Left lung (tissue), 10 donors: ENCODE measurements around the gene MCM8. TPM values are rescaled to one million over a fixed set of nuclear protein-coding genes. Genes with fewer than 3 reads are reported as not detected.

Experiments used
- ATAC-seq: fragments of 200-7000 bp; cut with Tn5 transposase; one replicate; pipeline ENCODE4 v1.9.1; 2020; ENCODE audit warnings: moderate library complexity
- DNase-seq, 4 donors: peaks; one replicate each; pipeline ENCODE4 v3.0.0-alpha.2; 2013 to 2020
- H3K27ac ChIP-seq, 2 donors: fragments of 200-600 bp; sonication (generic) in 1 of 2; one replicate each; pipeline versions ENCODE4 v1.5.0 to v1.8.0; 2020 to 2021
- H3K27me3 ChIP-seq, 2 donors: fragments of 200-600 bp; sonication (generic) in 1 of 2; one replicate each; pipeline versions ENCODE4 v1.5.0 to v1.8.0; 2020 to 2021
- H3K36me3 ChIP-seq, 2 donors: fragments of 200-600 bp; sonication (generic) in 1 of 2; one replicate each; pipeline versions ENCODE4 v1.5.0 to v1.8.0; 2020 to 2021
- H3K4me1 ChIP-seq, 2 donors: fragments of 200-600 bp; one replicate each; pipeline ENCODE4 v1.8.0; 2021
- H3K4me3 ChIP-seq, 2 donors: fragments of 200-600 bp; sonication (generic) in 1 of 2; one replicate each; pipeline versions ENCODE4 v1.5.0 to v1.8.0; 2020 to 2021; ENCODE audit warnings: mild to moderate bottlenecking in 1 of 2
- H3K9me3 ChIP-seq, 2 donors: fragments of 200-600 bp; sonication (generic) in 1 of 2; one replicate each; pipeline versions ENCODE4 v1.5.0 to v1.8.0; 2020 to 2021
- CTCF ChIP-seq, 2 donors: fragments of 200-600 bp; sonication (generic) in 1 of 2; IDR thresholded peaks; one replicate each; pipeline versions ENCODE4 v1.5.0 to v1.8.0; 2021; ENCODE audit warnings: antibody characterized with exemption in 2 of 2
- intact Hi-C, 2 donors: fragments of 100-400 bp; cut with DNase I; formaldehyde crosslinking; loops; one replicate each; pipeline versions ENCODE4 v1.11.2 to v1.14.2; 2022
- polyA plus RNA-seq, 6 donors: library from polyadenylated mRNA; unstranded; fragments of 120-200 nt; gene quantifications; one replicate each; pipeline ENCODE4 v1.2.1, GENCODE V29; 2013; ENCODE audit not compliant: insufficient read length in 6 of 6
- total RNA-seq, 2 donors: library from RNA; stranded (reverse); fragmentation: NEBNext Ultra II Directional; extraction: Animal tissue kit (Norgen Biotek cat#: 25700); gene quantifications; one replicate each; pipeline ENCODE4 v1.2.1, GENCODE V29; 2021
- donor health status: DM: no; HTN: yes; CAD: no.
- donor health status: DM: no; HTN: no; CAD: no.

MCM8 gene
- total and polyA plus RNA-seq, 8 donors = 6.4 to 20.2 (median 15.3) TPM

GRCh38 chr20:5990946-5991345 is 40.5 kb downstream of the MCM8 start:
- TF ChIP-seq CTCF (IDR thresholded peaks at IDR 0.05) = no peak
- H3K9me3 ChIP-seq = no peaks in the 10 kb centered on the region
- DNase-seq = no peak
- no peaks in the 10 kb centered on the region for H3K27me3 ChIP-seq
- H3K4me1 ChIP-seq = no peaks in the 10 kb centered on the region
- peaks cover 0 to 44% of the 10 kb centered on the region in 2 donors for H3K36me3 ChIP-seq
- H3K4me3 ChIP-seq = no peak overlapping the region
- intact Hi-C loops = no loop called here
- ATAC-seq = no peak
- H3K27ac ChIP-seq = no peak overlapping the region

GRCh38 chr20:5991623-5992441 is 41.4 kb downstream of the MCM8 start:
- Histone ChIP-seq H3K36me3 (peaks cover 0 to 35% of the 10 kb centered on the region in 2 donors), H3K4me3 (no peak overlapping the region), H3K27ac (no peak overlapping the region), H3K4me1 (peaks cover 0 to 2% of the 10 kb centered on the region in 2 donors), H3K9me3 (no peaks in the 10 kb centered on the region), H3K27me3 (no peaks in the 10 kb centered on the region)
- no peak for ATAC-seq
- intact Hi-C loops = no loop called here
- TF ChIP-seq CTCF (IDR thresholded peaks at IDR 0.05) = no peak
- DNase-seq = no peak

GRCh38 chr20:5996765-5997164 is 46.3 kb downstream of the MCM8 start:
- Histone ChIP-seq H3K27me3 (no peaks in the 10 kb centered on the region), H3K9me3 (no peaks in the 10 kb centered on the region), H3K36me3 (peaks cover 0 to 10% of the 10 kb centered on the region in 2 donors), H3K4me1 (peaks cover 0 to 5% of the 10 kb centered on the region in 2 donors), H3K4me3 (no peak overlapping the region), H3K27ac (peak overlapping the region in 1 of 2 donors; percentile 2)
- intact Hi-C loops = no loop called here
- DNase-seq (no peak), ATAC-seq (no peak)
- no peak for TF ChIP-seq CTCF (IDR thresholded peaks at IDR 0.05)

GRCh38 chr20:5999783-6000182 is 49.3 kb downstream of the MCM8 start:
- DNase-seq = no peak
- no peak for TF ChIP-seq CTCF (IDR thresholded peaks at IDR 0.05)

GRCh38 chr20:6000871-6001270 is 50.4 kb downstream of the MCM8 start:
- no peak overlapping the region for H3K27ac ChIP-seq
- TF ChIP-seq CTCF (IDR thresholded peaks at IDR 0.05) = no peak
- no peak for ATAC-seq
- H3K4me1 ChIP-seq = peaks cover 7 to 15% of the 10 kb centered on the region in 2 donors
- H3K4me3 ChIP-seq = no peak overlapping the region
- H3K27me3 ChIP-seq = no peaks in the 10 kb centered on the region
- intact Hi-C loops = no loop called here
- H3K36me3 ChIP-seq = no peaks in the 10 kb centered on the region
- H3K9me3 ChIP-seq = no peaks in the 10 kb centered on the region
- DNase-seq = no peak

More at GRCh38 chr20:5999783-6000182, 49.3 kb downstream of the MCM8 start:
- intact Hi-C loops = no loop called here
- Histone ChIP-seq H3K27ac (no peak overlapping the region), H3K4me3 (no peak overlapping the region), H3K27me3 (no peaks in the 10 kb centered on the region), H3K36me3 (peaks cover 0 to 8% of the 10 kb centered on the region in 2 donors), H3K9me3 (no peaks in the 10 kb centered on the region), H3K4me1 (peaks cover under 1 to 7% of the 10 kb centered on the region in 2 donors)
- ATAC-seq = no peak
